NAMALWA (cell line): ENCODE measurements around the gene PPFIA3.
"Not testable (repeated sequence)": the region's sequence is repeated elsewhere in the genome, so short reads cannot be mapped to it uniquely, and the experiment has no call there.

ENCODE experiments used
- DNase-seq: peaks from one replicate; pipeline ENCODE4 v3.0.0-alpha.2; 2015; ENCODE audit warnings: low spot score

PPFIA3 gene

DNA sequence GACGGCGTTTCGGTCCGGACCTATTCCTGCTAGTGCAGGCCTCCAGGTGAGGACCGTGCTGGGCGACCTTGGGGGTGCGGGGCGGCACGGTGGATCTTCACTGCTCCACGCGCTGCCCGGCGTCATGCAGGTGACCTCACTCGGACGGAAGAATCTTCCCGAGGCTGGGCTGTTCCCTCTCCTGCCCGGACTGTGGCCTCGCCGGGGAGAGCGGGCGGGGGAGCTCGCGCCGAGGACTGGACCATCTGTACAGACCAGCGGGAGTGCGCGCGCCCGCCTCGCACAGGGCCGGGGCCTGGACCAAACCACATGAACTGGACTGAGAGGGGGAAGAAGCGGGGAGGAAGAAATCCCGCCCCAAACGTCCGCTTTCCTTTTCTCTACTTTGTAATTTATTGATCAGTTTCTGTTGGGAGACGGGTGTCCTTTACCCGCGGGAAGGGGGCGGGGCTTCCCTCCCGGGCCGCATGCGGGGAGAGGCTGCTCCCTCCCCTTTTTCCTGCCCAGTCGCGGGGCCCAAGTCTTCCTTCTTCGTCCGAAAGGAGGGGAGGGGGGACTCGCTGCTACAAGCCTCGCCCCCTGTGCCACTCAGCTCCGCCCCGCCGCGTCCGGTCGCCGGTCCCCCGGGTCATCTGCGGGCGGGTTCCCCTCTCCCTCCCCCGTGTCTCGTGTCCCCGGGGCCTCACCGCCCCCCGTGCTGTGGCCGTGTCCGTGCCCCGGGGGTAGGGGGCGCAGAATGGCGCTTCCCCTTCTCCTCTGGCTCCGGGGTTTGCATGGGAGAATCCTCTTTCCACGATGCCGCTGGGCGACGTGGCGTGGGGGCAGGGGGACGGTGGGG, 31.0 kb downstream of the PPFIA3 start:
- peak; percentile 76 for DNase-seq

- no peak for DNase-seq
Observed at GRCh38 chr19:49150944-49151243, 31.6 kb downstream of the PPFIA3 start.

DNA sequence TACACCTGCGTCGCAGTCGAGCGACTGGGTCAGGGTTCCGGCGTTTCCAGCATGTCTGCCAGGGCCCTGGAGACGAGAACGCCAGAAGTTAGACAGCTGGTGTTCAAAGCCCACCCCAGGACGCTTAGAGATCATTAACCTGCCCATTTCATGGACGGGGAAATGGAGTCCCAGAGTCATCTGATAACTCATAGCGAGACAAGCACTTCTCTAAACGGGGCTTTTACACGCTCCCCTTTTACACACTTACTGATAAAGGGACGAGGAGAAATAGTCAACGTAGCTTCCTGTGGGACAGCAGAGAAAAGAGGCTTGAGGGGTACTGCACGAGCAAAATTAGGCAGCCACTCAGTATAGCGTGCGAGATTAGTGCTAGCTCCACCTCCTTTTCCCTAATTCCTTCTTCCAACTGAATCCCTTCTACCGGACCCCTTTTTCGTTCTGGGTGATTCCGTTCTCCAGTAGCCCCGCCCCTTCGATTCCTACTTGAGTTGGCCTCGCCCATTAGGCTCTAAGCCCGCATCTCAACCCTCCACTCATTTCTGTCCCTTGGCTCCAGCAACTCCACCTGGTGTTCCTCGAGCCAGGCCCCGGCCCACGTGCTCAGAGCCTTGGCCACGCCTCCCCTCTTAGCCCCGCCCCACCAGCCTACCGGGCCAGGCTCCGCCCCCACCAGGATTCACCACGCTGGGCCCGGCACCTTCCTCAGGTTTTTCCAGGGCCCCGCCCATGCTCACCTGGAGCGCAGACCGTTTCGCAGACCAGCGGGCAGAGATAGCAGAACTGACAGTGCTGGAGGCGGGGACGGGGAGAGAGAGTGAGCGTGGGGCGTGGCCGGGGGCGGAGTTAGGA, 32.1 kb downstream of the PPFIA3 start:
- peak; percentile 75 for DNase-seq

GRCh38 chr19:49152119-49152550, 32.8 kb downstream of the PPFIA3 start:
- DNase-seq, result no peak

DNA sequence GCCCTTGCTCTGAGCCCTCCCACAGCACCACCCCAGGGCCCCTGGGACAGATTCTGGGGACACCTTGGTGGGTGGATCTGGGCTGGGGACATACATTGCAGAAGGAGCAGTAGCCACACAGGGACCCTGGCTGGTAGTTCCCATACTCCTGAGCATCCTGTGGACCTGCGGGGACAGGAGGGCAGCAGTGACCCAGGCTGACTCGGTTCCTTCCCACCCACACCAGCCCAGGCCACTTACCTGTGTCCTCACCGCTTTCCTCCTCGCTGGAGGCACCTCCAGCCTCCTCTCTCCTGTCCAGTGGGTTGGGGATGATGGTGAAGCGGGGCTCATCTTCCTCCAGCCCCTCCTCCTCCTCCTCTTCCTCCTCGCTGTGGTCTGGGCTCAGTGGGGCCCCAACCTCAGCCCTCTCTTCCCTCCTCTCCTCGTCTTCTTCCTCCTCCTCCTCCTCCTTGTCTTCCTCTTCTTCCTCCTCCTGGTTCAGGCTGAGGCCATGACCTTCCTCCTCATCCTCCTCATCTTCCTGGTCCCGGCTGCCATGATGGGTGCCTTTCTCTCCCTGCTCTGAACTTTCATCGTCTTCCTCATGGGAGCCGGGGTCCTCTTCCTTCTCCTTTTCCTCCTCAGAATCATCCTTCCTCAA, 33.9 kb downstream of the PPFIA3 start:
- no peak for DNase-seq

DNA sequence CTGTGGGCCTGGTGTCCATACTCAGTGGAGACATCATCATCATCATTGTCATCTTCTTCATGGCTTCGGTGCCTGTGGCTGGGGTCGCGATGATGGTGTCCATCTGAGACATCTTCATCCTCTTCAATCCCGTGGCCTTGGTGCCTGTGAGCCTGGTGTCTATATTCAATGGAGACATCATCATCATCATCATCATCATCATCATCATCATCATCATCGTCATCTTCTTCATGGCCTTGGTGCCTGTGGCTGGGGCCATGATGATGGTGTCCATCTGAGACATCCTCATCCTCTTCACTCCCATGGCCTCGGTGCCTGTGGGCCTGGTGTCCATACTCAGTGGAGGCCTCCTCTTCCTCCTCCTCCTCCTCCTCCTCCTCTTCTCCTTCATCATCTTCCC, 34.9 kb downstream of the PPFIA3 start:
- no peak for DNase-seq

GRCh38 chr19:49155005-49155819, 35.9 kb downstream of the PPFIA3 start, which contains the start of gene HRC:
Gene HRC, minus strand, starts transcription at chr19:49155396. Its CDS starts 159 bp downstream, at chr19:49155237.
- no peak for DNase-seq

DNA sequence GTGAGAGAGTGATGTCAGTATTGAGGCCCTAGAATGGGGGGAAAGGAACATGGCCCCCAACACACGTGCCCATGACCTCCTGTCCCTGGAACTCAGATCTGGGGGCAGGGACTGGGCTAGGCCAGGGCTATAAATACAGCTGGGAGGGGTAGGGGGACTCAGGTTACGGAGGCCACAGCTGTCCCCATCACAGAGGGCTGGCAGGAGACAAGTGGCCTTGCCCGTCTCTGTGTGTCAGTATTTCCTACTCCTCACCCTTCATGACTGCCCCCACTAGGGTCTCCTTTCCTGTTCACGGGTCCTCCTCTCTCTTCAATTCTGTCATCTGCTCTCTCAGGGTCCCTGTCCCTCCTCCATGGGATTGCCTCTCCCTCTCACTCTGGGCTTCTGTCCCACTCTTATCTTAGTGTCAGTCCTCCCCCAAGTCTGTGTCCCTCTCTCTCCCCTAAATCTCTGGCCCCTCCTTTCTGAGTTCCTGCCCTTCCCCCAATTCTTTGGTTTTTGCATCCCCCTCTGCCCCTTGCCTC, 36.5 kb downstream of the PPFIA3 start:
- DNase-seq, result no peak

- no peak for DNase-seq
Observed at GRCh38 chr19:49157445-49158224, 38.3 kb downstream of the PPFIA3 start, which contains the start of gene TRPM4. Gene TRPM4, plus strand, starts transcription at chr19:49157792. Its CDS starts 75 bp downstream, at chr19:49157867.

DNA sequence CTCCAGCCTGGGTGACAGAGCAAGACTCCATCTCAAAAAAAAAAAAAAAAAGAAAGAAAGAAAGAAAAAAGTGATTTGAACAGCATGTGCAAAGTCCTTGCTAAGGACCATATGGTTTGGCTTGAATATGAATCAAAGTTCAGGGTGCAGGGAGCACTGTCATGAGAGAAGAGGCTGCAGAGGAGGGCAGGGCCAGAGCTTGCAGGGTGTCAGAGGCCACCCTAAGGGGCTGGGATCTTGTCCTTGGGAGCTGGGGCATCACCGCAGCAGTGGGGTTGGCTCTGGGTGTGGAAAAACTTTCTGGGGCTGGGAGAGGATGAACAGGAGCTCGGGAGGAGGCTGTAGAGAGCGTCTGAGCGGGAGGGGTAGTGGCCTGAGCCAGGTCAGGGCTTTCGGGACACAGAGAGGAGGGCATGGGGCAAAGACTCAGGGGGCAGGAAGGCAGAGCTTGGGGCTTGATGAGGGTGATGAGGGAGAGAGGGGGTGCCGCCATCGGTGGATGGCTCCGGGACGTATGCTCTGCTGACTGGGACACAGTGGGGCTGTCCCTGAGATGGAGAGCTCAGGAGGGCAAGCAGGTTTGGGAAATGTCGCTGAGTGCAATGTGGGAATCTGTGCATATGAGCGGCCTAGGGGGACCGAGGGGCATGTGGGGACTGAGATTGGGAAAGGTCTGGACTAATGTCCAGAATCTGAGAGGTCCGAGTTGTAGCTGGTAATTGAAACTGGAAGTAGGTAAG, 41.3 kb downstream of the PPFIA3 start:
- no peak for DNase-seq

- DNase-seq, result no peak
Observed at GRCh38 chr19:49161987-49162386, 42.6 kb downstream of the PPFIA3 start.

DNA sequence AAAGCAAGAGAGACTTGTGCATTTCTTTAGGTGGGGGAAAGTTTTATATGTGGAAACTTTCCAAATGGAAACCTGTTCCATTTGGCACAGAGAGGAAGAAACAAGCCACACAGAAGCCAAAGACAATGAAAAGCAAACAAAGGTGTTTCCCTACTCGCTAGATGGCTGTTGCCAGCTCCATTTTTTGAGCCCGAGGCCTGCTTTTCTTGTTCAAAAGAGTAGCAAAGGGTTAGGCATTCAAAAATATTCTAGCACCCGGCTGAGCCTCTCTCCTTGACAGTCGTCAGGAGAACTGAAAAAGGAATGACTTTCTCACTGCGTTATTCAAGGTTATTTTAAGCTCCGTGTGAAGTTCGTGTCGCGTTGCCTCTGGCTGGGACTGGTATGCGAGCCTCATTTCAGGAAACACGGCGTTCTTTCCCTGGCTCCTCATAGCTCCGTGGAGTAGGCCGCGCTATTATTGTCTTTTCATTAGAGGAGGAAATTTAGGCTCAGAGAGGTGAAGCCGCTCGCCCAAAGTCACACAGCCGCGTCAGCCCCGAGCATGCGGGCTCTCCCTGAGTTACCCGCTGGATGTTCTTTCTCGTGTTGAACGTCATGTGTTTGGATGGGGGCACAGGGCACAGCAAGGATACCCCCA, 45.9 kb downstream of the PPFIA3 start:
- DNase-seq, result no peak

DNA sequence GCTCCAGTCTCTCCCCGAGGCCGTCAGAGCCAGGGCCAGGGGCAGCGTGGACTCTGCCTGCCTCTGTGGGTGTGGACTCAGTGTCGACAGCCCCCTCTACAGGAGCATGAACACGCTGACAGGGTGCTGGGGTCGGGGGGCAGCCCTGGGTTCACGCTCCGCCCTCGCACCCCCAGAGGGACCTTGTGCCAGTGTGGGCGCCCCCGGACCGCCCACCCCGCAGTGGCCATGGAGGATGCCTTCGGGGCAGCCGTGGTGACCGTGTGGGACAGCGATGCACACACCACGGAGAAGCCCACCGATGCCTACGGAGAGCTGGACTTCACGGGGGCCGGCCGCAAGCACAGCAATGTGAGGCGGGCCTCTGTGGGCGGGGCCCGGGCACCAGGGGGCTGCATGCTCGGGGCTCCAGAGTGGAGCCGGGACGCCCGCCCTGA, 46.5 kb downstream of the PPFIA3 start:
- DNase-seq, result no peak

DNA sequence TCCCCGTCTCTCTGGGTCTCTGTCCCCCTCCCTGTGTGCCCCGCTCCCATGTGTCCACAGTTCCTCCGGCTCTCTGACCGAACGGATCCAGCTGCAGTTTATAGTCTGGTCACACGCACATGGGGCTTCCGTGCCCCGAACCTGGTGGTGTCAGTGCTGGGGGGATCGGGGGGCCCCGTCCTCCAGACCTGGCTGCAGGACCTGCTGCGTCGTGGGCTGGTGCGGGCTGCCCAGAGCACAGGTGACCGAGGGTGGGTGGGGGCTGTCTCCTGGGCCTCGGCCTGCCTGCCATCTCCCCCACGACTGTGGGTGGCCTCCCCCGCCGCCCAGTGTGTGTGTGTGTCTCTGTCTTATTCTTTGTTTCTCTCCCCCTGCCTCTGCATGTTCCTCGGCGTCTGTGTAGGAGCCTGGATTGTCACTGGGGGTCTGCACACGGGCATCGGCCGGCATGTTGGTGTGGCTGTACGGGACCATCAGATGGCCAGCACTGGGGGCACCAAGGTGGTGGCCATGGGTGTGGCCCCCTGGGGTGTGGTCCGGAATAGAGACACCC, 48.6 kb downstream of the PPFIA3 start:
- no peak for DNase-seq

DNA sequence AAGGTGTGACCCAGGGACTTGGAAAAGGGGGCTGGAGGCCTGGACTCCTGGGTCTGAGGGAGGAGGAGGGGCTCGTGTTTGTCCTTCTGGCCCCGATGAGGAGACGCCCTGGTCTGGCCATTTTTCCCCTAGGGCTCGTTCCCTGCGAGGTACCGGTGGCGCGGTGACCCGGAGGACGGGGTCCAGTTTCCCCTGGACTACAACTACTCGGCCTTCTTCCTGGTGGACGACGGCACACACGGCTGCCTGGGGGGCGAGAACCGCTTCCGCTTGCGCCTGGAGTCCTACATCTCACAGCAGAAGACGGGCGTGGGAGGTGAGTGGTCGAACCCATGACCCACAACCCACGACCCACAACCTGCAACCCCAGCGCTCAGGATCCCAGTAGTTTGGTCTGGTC, 49.1 kb downstream of the PPFIA3 start:
- DNase-seq, result no peak

GRCh38 chr19:49173198-49173597, 53.9 kb downstream of the PPFIA3 start:
- DNase-seq, result no peak

- DNase-seq, result no peak
Observed at GRCh38 chr19:49180659-49181058, 61.3 kb downstream of the PPFIA3 start.

DNA sequence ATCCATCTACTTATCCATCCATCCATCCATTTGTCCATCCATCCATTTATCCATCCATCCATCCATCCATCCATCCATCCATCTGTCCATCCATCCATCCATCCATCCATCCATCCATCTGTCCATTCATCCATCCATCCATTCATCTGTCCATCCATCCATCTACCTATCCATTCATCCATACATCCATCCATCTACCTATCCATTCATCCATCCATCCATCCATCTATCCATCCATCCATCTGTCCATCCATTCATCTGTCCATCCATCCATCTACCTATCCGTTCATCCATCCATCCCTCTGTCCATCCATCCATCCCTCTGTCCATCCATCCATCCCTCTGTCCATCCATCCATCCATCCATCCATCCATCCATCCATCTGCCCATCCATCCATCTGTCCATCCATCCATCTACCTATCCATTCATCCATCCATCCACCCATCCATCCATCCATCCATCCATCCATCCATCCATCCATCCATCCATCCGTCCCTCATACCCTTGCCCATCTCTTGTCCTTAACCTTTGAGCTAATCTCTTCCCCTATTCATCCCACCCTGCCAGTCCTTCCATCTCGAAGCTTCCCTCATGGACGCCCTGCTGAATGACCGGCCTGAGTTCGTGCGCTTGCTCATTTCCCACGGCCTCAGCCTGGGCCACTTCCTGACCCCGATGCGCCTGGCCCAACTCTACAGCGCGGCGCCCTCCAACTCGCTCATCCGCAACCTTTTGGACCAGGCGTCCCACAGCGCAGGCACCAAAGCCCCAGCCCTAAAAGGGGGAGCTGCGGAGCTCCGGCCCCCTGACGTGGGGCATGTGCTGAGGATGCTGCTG, 62.9 kb downstream of the PPFIA3 start:
- not testable (repeated sequence) for DNase-seq
